Mucosa of rectum (tissue), 2 donors: ENCODE data around the gene ERMP1.

Experiments used
- H3K27ac ChIP-seq, 2 donors: one replicate each; pipeline ENCODE4 v1.7.0; 2013; ENCODE audit warnings: inconsistent platforms in 2 of 2, low read depth in 2 of 2, low read length in 2 of 2
- H3K27me3 ChIP-seq, 2 donors: one replicate each; pipeline ENCODE4 v1.7.0; 2013; ENCODE audit warnings: low read length in 2 of 2; ENCODE audit not compliant: control insufficient read depth in 2 of 2, insufficient read depth in 2 of 2
- H3K36me3 ChIP-seq, 2 donors: one replicate each; pipeline ENCODE4 v1.7.0; 2013; ENCODE audit warnings: low read length in 2 of 2; ENCODE audit not compliant: control insufficient read depth in 2 of 2, insufficient read depth in 2 of 2
- H3K4me1 ChIP-seq, 2 donors: one replicate each; pipeline ENCODE4 v1.7.0; 2013; ENCODE audit warnings: low read length in 2 of 2, mild to moderate bottlenecking in 1 of 2; ENCODE audit not compliant: control insufficient read depth in 2 of 2, insufficient read depth in 2 of 2
- H3K4me3 ChIP-seq, 2 donors: one replicate each; pipeline ENCODE4 v1.7.0; 2013; ENCODE audit warnings: low read length in 2 of 2
- H3K9ac ChIP-seq, 2 donors: one replicate each; pipeline ENCODE4 v1.7.0; 2013; ENCODE audit warnings: low read length in 2 of 2, low read depth in 1 of 2, mild to moderate bottlenecking in 1 of 2
- H3K9me3 ChIP-seq, 2 donors: one replicate each; pipeline ENCODE4 v1.7.0; 2013; ENCODE audit warnings: low read length in 2 of 2; ENCODE audit not compliant: control insufficient read depth in 2 of 2
- donor health status: healthy.
- donor health status: Normal muscosa, but diverticular disease.

Gene ERMP1

DNA sequence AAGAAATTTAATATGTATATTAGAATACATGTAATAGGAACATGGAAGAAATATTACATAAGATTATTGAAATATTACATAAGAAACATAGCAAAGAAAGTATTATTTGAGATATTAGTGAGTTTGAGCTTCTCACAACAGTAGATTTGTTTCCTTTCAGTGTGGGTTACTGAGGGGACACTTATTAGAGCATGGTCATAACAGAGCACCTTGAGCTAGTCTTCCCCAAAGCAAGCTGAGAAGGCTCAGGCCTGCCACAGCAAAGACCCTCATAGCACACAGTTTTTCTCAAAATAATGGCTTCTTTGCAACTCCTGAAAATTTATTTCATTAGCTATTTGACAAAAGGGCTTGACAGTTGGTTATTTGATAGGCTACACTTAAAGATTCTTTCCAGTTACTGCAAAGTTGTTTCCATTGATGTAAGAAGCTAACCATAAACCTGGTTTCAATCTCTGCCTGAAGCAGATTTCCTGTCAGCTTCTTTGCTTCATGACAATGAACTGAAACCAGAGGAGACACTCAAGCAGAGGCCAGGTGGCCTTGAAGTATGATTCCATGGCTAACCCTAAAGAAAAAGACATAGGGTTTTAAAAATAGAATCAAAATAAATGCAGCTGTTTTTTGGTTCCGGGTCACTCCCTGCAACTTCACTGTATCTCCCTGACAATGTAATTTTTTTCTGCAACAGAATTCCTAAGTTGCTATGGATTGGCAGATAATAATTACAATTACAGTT is 68.6 kb downstream of the ERMP1 start:
- peaks cover 48 to 54% of the 10 kb centered on the region in 2 donors for H3K36me3 ChIP-seq

DNA sequence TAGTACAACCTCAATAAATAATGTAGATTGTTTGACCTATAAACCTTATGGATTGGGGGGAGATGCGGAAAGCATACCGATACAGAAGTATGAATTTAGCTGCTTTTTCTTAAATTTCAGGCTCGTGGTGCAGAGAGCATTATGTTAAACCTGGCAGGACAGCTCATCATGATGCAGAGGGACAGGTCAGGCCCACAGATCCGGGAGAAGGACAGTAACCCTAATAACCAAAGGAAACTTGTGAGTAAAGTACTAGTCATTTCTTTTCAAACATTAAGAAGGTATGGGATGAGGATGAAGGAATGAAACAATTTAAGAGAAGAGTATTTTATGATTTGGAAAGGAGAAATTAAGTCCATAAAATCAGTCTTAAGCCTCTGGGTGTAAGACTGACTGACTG is 70.5 kb downstream of the ERMP1 start:
- Histone ChIP-seq H3K4me3 (no peak overlapping the region), H3K27me3 (no peaks in the 10 kb centered on the region), H3K36me3 (peaks cover 40 to 58% of the 10 kb centered on the region in 2 donors), H3K9me3 (no peaks in the 10 kb centered on the region), H3K9ac (no peak overlapping the region), H3K27ac (no peak overlapping the region), H3K4me1 (no peaks in the 10 kb centered on the region)

More for the DNA sequence above, 68.6 kb downstream of the ERMP1 start:
- Histone ChIP-seq H3K27me3 (no peaks in the 10 kb centered on the region), H3K27ac (no peak overlapping the region), H3K9ac (no peak overlapping the region), H3K4me3 (no peak overlapping the region), H3K4me1 (no peaks in the 10 kb centered on the region), H3K9me3 (no peaks in the 10 kb centered on the region)

DNA sequence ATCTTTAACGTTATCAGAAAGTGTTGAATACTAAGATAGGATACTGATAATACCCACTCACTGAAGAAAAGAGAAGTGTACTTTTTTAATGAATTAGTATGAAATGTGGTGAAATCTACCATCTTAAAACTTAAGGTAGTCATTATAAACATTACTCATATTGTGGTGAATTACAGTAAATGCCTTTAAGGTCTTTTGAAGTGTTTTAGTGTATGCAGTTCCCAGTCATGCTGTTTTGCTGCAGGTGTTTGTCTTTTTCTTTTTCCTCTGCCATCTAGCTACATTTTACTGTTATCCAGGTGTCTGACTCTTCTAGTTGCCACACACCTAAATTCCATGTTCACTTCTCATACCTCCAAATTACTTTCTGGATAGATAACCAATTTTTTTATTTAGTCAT is 72.6 kb downstream of the ERMP1 start:
- peaks cover 33 to 51% of the 10 kb centered on the region in 2 donors for H3K36me3 ChIP-seq
- no peaks in the 10 kb centered on the region for H3K27me3 ChIP-seq
- no peak overlapping the region for H3K27ac ChIP-seq
- H3K4me3 ChIP-seq, result no peak overlapping the region
- no peak overlapping the region for H3K9ac ChIP-seq
- H3K4me1 ChIP-seq, result no peaks in the 10 kb centered on the region
- H3K9me3 ChIP-seq, result no peaks in the 10 kb centered on the region

DNA sequence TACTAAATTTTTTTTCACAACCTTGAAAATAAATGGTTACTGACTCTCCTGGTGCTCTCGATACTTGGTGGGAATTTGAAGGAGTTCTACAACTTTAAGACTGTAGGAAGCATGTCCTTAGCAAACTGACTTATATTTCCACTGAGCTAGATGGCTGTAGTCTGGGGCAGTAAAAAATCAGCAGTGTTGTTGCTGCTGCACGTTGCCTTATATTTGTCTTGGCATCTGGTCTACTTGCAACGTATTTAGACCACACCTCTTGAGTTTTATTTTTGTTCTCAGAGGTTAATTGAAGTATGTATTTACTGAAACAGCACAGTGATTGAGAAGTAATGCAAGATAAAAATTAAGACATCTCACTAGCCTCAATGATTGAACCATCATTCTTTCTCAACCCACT is 76.3 kb downstream of the ERMP1 start:
- H3K36me3 ChIP-seq, result peaks cover 10 to 20% of the 10 kb centered on the region in 2 donors
- H3K27ac ChIP-seq, result no peak overlapping the region
- H3K4me1 ChIP-seq, result no peaks in the 10 kb centered on the region

DNA sequence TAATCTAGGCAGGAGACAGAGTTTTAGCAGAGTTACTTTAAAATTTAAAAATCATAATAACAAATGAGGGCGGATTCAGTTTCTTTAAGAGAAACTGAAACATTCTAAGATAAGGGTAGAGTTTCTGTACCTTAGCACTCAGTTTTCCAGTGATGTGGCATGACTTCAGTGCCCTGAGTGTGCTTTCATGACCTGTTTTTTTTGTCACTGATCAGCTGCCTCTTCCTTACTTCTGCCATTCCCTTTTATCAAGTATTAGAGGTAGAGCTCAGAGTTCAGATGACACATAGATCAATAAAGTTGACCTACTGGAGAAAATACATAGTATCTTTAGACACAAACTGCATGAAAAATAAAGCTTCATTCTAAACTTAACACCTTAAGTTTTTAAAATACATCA is 82.3 kb downstream of the ERMP1 start:
- no peaks in the 10 kb centered on the region for H3K9me3 ChIP-seq
- H3K27me3 ChIP-seq, result no peaks in the 10 kb centered on the region
- H3K27ac ChIP-seq, result no peak overlapping the region
- H3K4me3 ChIP-seq, result no peak overlapping the region
- no peak overlapping the region for H3K9ac ChIP-seq
- H3K4me1 ChIP-seq, result no peaks in the 10 kb centered on the region
- peaks cover 17 to 19% of the 10 kb centered on the region in 2 donors for H3K36me3 ChIP-seq

More for the DNA sequence above, 76.3 kb downstream of the ERMP1 start:
- Histone ChIP-seq H3K4me3 (no peak overlapping the region), H3K9ac (no peak overlapping the region), H3K9me3 (no peaks in the 10 kb centered on the region), H3K27me3 (no peaks in the 10 kb centered on the region)

DNA sequence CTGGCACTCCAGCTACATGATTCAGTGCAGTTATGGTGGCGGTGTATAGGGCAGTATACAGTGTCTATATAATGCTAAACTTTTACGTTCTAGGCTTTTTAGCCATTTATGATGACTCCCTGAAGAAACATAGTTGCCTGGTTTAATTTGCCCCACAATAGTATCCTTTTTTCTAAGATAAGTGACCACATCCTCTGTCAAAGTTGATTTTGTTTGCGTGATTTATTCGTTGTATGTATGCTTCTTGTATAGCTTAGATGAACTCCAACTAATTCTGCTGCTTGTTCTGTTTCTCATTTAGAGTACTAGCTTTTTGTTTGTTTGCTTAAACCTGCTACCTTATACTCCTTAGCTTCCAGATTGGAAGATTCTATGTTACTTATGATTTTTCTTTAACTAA is 83.6 kb downstream of the ERMP1 start:
- H3K27me3 ChIP-seq, result no peaks in the 10 kb centered on the region

DNA sequence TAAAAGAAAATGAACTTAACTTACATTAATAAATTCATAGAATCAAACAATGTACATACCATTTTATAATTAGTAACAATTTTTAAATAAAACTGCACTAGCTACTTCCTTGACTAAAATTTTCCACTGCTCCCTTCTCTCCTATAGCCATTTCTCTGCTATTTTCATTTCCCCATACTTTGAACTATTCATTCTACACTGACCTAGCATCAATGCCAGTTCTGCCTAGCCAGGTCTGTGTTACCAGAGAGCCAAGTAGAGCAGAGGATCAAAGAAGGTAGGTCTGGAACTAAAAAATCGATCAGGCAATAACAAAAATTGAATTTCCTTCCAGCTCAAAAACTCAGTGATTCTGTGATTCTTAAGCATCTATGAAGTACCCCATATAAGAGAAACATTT is 84.5 kb downstream of the ERMP1 start:
- H3K36me3 ChIP-seq, result peaks cover 19% of the 10 kb centered on the region in 2 donors
- no peaks in the 10 kb centered on the region for H3K9me3 ChIP-seq
- no peak overlapping the region for H3K4me3 ChIP-seq
- no peak overlapping the region for H3K9ac ChIP-seq
- H3K27ac ChIP-seq, result no peak overlapping the region
- no peaks in the 10 kb centered on the region for H3K27me3 ChIP-seq
- no peaks in the 10 kb centered on the region for H3K4me1 ChIP-seq

More for the DNA sequence above, 83.6 kb downstream of the ERMP1 start:
- Histone ChIP-seq H3K9me3 (no peaks in the 10 kb centered on the region), H3K9ac (no peak overlapping the region), H3K4me1 (no peaks in the 10 kb centered on the region), H3K4me3 (no peak overlapping the region), H3K27ac (no peak overlapping the region), H3K36me3 (peaks cover 19% of the 10 kb centered on the region in 2 donors)

DNA sequence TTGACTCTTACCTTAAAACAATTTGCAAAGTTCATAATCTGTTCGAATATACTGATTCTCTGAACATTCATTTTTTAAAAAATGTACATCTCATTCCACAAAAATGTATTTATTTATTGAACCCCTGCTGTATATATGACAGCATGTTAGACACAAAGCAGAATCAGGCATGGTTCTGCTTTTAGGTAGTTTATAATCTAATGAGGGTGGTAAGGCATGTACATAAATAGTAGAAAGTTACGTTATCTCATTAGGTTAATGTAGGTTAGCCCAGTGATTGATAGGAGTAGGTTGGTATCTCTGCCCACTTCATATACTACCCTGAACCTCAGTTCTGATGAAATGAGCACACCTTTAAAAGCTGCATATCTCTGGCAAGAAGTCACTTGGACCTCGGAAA is 89.8 kb downstream of the ERMP1 start:
- Histone ChIP-seq H3K27me3 (no peaks in the 10 kb centered on the region), H3K9me3 (no peaks in the 10 kb centered on the region), H3K4me1 (no peaks in the 10 kb centered on the region), H3K4me3 (no peak overlapping the region), H3K9ac (no peak overlapping the region), H3K36me3 (peaks cover 13 to 16% of the 10 kb centered on the region in 2 donors), H3K27ac (no peak overlapping the region)

DNA sequence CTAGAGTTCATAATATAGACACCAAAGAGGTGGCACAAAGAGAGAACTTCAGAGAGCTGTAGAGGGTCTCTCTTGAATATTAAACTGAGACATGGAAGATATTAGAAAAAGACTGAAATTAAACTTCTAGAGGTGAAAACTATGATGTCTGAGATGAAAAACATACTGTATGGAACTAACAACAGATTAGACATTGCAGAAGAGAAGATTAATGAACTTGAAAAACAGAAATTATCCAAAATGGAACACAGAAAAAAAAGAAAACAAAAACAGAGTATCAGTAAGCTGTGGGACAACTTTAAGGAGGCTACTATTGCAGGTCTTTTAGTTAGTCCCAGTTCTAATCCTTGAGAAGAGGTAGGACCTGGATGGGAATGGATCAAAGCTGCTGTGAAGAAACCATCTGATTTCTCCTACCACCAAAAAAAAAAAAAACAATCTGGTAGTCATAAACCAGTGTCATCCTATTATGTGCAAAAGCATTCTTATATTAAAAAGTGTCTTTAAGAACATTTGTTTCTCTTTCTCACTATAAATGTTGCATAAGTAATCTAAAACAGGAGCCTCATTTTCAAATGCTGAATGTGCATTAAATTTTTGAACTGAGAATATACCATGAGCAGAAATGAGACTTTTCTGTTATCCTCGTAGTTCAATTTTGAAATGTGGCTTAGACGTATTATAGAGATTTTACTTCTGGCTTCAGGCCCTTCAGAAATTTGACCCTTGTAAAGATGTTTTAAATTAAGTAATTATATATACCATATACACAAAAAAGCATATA is 96.2 kb downstream of the ERMP1 start:
- Histone ChIP-seq H3K36me3 (peaks cover 13 to 21% of the 10 kb centered on the region in 2 donors), H3K4me1 (no peaks in the 10 kb centered on the region), H3K27ac (no peak overlapping the region), H3K4me3 (no peak overlapping the region), H3K27me3 (no peaks in the 10 kb centered on the region), H3K9ac (no peak overlapping the region), H3K9me3 (no peaks in the 10 kb centered on the region)

DNA sequence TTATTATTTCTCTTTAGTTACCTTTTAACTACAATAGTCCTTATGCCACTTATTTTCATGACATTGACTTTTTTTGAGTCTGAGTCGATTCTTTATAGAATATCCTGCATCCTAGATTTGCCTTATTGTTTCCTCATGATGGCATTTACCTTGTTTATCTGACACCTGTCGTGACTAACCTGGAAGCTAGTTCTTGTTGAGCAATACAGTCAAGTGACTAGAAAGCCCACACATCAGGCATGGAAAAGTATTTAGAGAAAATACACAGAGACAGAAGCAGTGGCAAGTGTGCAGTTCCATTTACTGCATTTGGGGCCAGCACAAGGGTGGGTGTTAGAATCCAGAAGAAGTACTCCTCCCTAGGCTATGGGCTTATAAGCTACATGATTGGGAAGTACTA is 97.8 kb downstream of the ERMP1 start:
- Histone ChIP-seq H3K36me3 (peaks cover 13 to 21% of the 10 kb centered on the region in 2 donors), H3K9me3 (no peaks in the 10 kb centered on the region), H3K4me3 (no peak overlapping the region), H3K4me1 (no peaks in the 10 kb centered on the region), H3K9ac (no peak overlapping the region), H3K27ac (no peak overlapping the region), H3K27me3 (no peaks in the 10 kb centered on the region)
